B cell (primary cell): Measurements from ENCODE around the gene MED22.

Experiments
- CTCF ChIP-seq: fragments of 200-600 bp; IDR thresholded peaks from one replicate; pipeline ENCODE4 v1.8.0; 2022; ENCODE audit warnings: antibody characterized with exemption, mild to moderate bottlenecking
- EZH2 ChIP-seq: IDR thresholded peaks from 2 replicates; pipeline ENCODE4 v1.6.1; 2012; ENCODE audit warnings: borderline replicate concordance, low read depth, mild to moderate bottlenecking, moderate library complexity, low read length; ENCODE audit not compliant: insufficient read depth, poor library complexity, severe bottlenecking

DNA sequence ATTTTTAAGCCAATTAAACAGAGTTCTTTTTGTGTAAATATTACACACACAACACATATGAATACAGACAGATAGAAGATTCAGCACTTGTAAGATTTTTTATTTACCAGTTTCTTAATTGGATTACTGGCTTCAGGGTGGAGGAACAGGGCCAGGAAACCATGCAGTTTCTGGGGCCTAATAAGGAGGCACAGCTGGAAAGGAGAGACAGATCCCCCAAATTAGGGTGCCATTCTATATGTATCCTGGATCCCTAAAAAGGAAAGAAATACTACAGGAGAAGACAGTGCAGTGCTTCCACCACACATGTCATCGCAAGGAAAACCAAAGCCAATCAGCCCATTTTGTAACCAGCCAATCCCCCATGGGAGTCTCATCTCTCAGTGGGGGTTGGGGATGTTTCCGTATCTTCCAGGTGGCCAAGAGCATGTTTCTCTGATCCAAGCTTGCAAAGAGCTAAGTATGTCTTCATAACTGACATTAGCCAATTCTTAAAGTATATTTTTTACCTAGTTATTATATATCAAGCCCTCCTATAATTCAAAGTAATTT lies 57.1 kb downstream of the MED22 start:
- TF ChIP-seq CTCF = no peak
- TF ChIP-seq EZH2 = no peak
